Endothelial cell of umbilical vein (primary cell): ENCODE results near the gene PDGFRB. TPM values are rescaled to one million over a fixed set of nuclear protein-coding genes. Genes with fewer than 3 reads are reported as not detected.

Experiments
- BruUV-seq: library from RNA; stranded (reverse); fragments of 400-500 nt; replicated peaks from 2 replicates; lab custom pipeline; 2021; lab: Mats Ljungman, UMichigan
- CTCF ChIA-PET: fragments of 300-600, 350-600 bp; sonication (Branson Sonifier 250); formaldehyde crosslinking; loops from one replicate; lab custom pipeline; 2021; ENCODE audit warnings: antibody characterized with exemption, inconsistent platforms; lab: Charles Lee
- POLR2A ChIA-PET: fragments of 300-600, 350-600 bp; sonication (Branson Sonifier 250); formaldehyde crosslinking; loops from one replicate; lab custom pipeline; 2021; ENCODE audit warnings: antibody characterized with exemption, inconsistent platforms; lab: Charles Lee
- DNase-seq: peaks from one replicate; pipeline ENCODE4 v3.0.0-alpha.2; 2011; ENCODE audit warnings: low read depth, low spot score
- FAIRE-seq: peaks from 2 replicates; lab custom pipeline; 2011; peaks lifted over from hg19 to GRCh38; lab: Jason Lieb, UNC
- H2AFZ ChIP-seq: 2 replicates; pipeline ENCODE4 v1.6.0; 2012; ENCODE audit warnings: low read depth, low read length, control low read depth, inconsistent platforms
- H3K27ac ChIP-seq: 2 replicates; pipeline ENCODE4 v1.5.1; 2011; ENCODE audit warnings: low read depth, mild to moderate bottlenecking, control low read depth, low read length, moderate library complexity; ENCODE audit not compliant: insufficient read depth
- H3K27me3 ChIP-seq, 2 experiments: 2 replicates each; pipeline versions ENCODE4 v1.6.0 to v1.6.1; 2011; ENCODE audit warnings: low read length in 2 of 2, mixed read lengths in 1 of 2; ENCODE audit not compliant: control insufficient read depth in 2 of 2, insufficient read depth in 2 of 2
- H3K36me3 ChIP-seq, 2 experiments: 2 replicates in 1 of 2; 3 replicates in 1 of 2; pipeline ENCODE4 v1.5.1; 2011; ENCODE audit warnings: low read length in 2 of 2, mild to moderate bottlenecking in 1 of 2, moderate library complexity in 1 of 2; ENCODE audit not compliant: control insufficient read depth in 2 of 2, insufficient read depth in 2 of 2; ENCODE audit errors: extremely low read depth in 1 of 2
- H3K4me1 ChIP-seq: 3 replicates; pipeline ENCODE4 v1.5.1; 2011; ENCODE audit warnings: mild to moderate bottlenecking, low read length; ENCODE audit not compliant: control insufficient read depth, insufficient read depth; ENCODE audit errors: extremely low read depth
- H3K4me2 ChIP-seq: 2 replicates; pipeline ENCODE4 v1.6.1; 2011; ENCODE audit warnings: low read length, control low read depth, mixed read lengths; ENCODE audit not compliant: insufficient read depth
- H3K4me3 ChIP-seq, 3 experiments: fragments of 200-600 bp in 1 of 3; sonication (generic), shearing (Covaris generic) in 1 of 3; replicated peaks in 1 of 3; 2 replicates each; pipeline ENCODE4 v1.5.1; 2011 to 2016; ENCODE audit warnings: control low read depth in 3 of 3, low read length in 3 of 3, mild to moderate bottlenecking in 2 of 3, inconsistent platforms in 1 of 3, low read depth in 1 of 3, moderate library complexity in 1 of 3; ENCODE audit not compliant: insufficient read depth in 1 of 3
- H3K79me2 ChIP-seq: 2 replicates; pipeline ENCODE4 v1.6.0; 2012; ENCODE audit warnings: low read length, inconsistent platforms; ENCODE audit not compliant: control insufficient read depth, insufficient read depth
- H3K9ac ChIP-seq: replicated peaks from 2 replicates; pipeline ENCODE3; 2011; ENCODE audit warnings: low read length, control low read depth; ENCODE audit not compliant: insufficient read depth; ENCODE audit errors: extremely low read depth
- H3K9me1 ChIP-seq: replicated peaks from 3 replicates; pipeline ENCODE4 v1.6.0; 2011; ENCODE audit warnings: mild to moderate bottlenecking, low read length; ENCODE audit not compliant: control insufficient read depth, insufficient read depth; ENCODE audit errors: extremely low read depth
- H3K9me3 ChIP-seq: replicated peaks from 2 replicates; pipeline ENCODE4 v1.5.1; 2012; ENCODE audit warnings: low read length, inconsistent platforms; ENCODE audit not compliant: control insufficient read depth, insufficient read depth
- H4K20me1 ChIP-seq: replicated peaks from 2 replicates; pipeline ENCODE3; 2011; ENCODE audit warnings: mild to moderate bottlenecking, low read length; ENCODE audit not compliant: control insufficient read depth, insufficient read depth; ENCODE audit errors: extremely low read depth
- EZH2 ChIP-seq: IDR thresholded peaks from 2 replicates; pipeline ENCODE4 v1.6.1; 2012; ENCODE audit warnings: borderline replicate concordance, low read depth, mild to moderate bottlenecking, moderate library complexity, low read length, inconsistent platforms; ENCODE audit not compliant: severe bottlenecking
- GATA2 ChIP-seq: IDR thresholded peaks from 2 replicates; pipeline ENCODE4 v1.7.0; 2011; ENCODE audit warnings: low read depth, mild to moderate bottlenecking, moderate library complexity, mixed read lengths, low read length; ENCODE audit not compliant: insufficient read length, insufficient read depth
- dilution Hi-C: fragments of 300-500 bp; cut with MboI; formaldehyde crosslinking; loops from one replicate; pipeline ENCODE4 v1.15.0; 2019; ENCODE audit warnings: low sequenced_read_pairs; ENCODE audit not compliant: extremely low pct_ligation_motif_present
- intact Hi-C: fragments of 100-400 bp; cut with micrococcal nuclease; formaldehyde crosslinking; loops from one replicate; pipeline ENCODE4 v1.10.0; 2022
- polyA plus RNA-seq, 4 experiments: library from polyadenylated mRNA; depleted of rRNA in 3 of 4; stranded (reverse) in 3 of 4; unstranded in 1 of 4; fragments of >200 nt; gene quantifications; 2 replicates each; pipeline versions ENCODE4 v1.2.1 to v1.2.3, GENCODE V29; 2011 to 2012; ENCODE audit warnings: missing spikeins in 1 of 4
- total RNA-seq: library from RNA; stranded (reverse); gene quantifications from 2 replicates; pipeline ENCODE4 v1.2.3, GENCODE V29; 2021
- TF ChIP-seq, protein P1 (sequence below), 2 donors: IDR thresholded peaks; 1 replicate in 1 of 2; 2 replicates in 1 of 2; pipeline ENCODE4 v1.5.1; 2011; ENCODE audit warnings: low read length in 2 of 2, mild to moderate bottlenecking in 2 of 2, moderate library complexity in 2 of 2, control low read depth in 1 of 2, inconsistent platforms in 1 of 2, low read depth in 1 of 2; ENCODE audit not compliant: insufficient read depth in 1 of 2; ENCODE audit errors: extremely low read depth in 1 of 2

PDGFRB gene
- total and polyA plus RNA-seq, 2 donors (not counting 3 experiments of a cell fraction or from before 2014, with no cell fraction given): 1.4 to 1.7 TPM

DNA sequence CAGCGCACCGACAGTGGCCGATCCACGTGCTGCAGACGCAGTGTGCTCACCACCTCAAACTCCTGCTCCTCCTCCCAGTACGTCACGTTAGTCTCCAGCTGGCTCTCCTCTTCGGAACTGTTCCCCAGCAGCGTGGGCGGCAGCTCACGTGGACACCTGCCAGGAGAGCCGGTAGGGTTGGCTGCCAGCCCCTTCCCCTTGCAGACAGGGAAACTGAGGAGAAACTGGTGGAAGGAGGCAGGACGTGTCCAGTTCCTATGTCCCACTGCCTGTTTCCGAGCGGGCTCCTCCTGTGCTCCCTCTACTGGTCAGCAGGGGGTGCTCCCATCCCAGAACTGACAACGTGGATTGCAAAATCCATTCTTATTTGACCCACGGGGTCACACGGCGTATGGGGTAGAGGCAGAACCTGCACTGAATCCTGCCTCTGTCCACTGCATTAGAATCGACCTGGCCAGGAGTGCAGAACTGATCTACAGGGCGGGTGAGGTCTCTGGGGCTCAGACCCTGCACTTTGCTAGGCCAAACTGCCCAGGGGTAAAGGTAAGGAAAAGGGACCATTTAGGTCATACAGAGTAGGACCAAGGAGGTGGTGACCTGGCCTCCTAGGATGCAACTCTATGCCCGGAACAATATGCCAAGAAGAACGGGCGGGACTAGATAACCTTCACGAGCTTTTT is 25.7 kb downstream of the PDGFRB start:
- peak overlapping the region; percentile 70 for H2AFZ ChIP-seq
- peak; percentile 65 for DNase-seq
- H3K4me2 ChIP-seq: no peak overlapping the region

More for the DNA sequence above, 25.7 kb downstream of the PDGFRB start:
- CTCF ChIA-PET: interaction anchor here (0.7 to 4.4 kb wide), 8 partner anchors 18 to 306 kb away, joined by 3 to 36 read pairs (median 4); partner anchors contain the start of gene PDGFRB
- no TSS peak for BruUV-seq
- no peak overlapping the region for H3K27ac ChIP-seq
- peaks cover 0 to 5% of the 10 kb centered on the region in 2 experiments for H3K27me3 ChIP-seq
- POLR2A ChIA-PET: no interaction called here
- H3K9me1 ChIP-seq: no peaks in the 10 kb centered on the region
- H3K9ac ChIP-seq: no peak overlapping the region
- peak; percentile 95 for FAIRE-seq
- no peaks in the 10 kb centered on the region for H3K9me3 ChIP-seq
- no peaks in the 10 kb centered on the region for H3K79me2 ChIP-seq
- no peaks in the 10 kb centered on the region for H3K36me3 ChIP-seq
- H3K4me1 ChIP-seq: peaks cover 14% of the 10 kb centered on the region
- H4K20me1 ChIP-seq: no peaks in the 10 kb centered on the region
- intact Hi-C loops (loop anchor here (1.0 to 5.0 kb wide), 8 partner anchors 25 to 306 kb away; partner anchors contain the start of genes HMGXB3, PDGFRB and TIGD6), dilution Hi-C loops (no loop called here)
- TF ChIP-seq GATA2 (no peak), EZH2 (no peak)
- TF ChIP-seq, protein P1, sequence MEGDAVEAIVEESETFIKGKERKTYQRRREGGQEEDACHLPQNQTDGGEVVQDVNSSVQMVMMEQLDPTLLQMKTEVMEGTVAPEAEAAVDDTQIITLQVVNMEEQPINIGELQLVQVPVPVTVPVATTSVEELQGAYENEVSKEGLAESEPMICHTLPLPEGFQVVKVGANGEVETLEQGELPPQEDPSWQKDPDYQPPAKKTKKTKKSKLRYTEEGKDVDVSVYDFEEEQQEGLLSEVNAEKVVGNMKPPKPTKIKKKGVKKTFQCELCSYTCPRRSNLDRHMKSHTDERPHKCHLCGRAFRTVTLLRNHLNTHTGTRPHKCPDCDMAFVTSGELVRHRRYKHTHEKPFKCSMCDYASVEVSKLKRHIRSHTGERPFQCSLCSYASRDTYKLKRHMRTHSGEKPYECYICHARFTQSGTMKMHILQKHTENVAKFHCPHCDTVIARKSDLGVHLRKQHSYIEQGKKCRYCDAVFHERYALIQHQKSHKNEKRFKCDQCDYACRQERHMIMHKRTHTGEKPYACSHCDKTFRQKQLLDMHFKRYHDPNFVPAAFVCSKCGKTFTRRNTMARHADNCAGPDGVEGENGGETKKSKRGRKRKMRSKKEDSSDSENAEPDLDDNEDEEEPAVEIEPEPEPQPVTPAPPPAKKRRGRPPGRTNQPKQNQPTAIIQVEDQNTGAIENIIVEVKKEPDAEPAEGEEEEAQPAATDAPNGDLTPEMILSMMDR (IDR thresholded peaks at IDR 0.05; ENCODE audit: extremely low read depth in 1 of 2, insufficient read depth in 1 of 2, low read depth in 1 of 2, low read length in 2 of 2): peak; percentile 89 to 93
- H3K4me3 ChIP-seq: no peak overlapping the region
